Endothelial cell of umbilical vein (primary cell): ENCODE results near the gene SLC22A23.

Experiments
- EZH2 ChIP-seq: IDR thresholded peaks from 2 replicates; pipeline ENCODE4 v1.6.1; 2012; ENCODE audit warnings: borderline replicate concordance, low read depth, mild to moderate bottlenecking, moderate library complexity, low read length, inconsistent platforms; ENCODE audit not compliant: severe bottlenecking
- GATA2 ChIP-seq: IDR thresholded peaks from 2 replicates; pipeline ENCODE4 v1.7.0; 2011; ENCODE audit warnings: low read depth, mild to moderate bottlenecking, moderate library complexity, mixed read lengths, low read length; ENCODE audit not compliant: insufficient read length, insufficient read depth
- JUN ChIP-seq: IDR thresholded peaks from 2 replicates; pipeline ENCODE4 v1.6.1; 2011; ENCODE audit warnings: borderline replicate concordance, low read depth; ENCODE audit not compliant: insufficient read length, insufficient read depth
- MAX ChIP-seq: IDR thresholded peaks from 2 replicates; pipeline ENCODE4 v1.6.1; 2011; ENCODE audit not compliant: insufficient read depth, insufficient read length
- MYC ChIP-seq: IDR thresholded peaks from one replicate; pipeline ENCODE4 v1.6.1; 2011; ENCODE audit warnings: mild to moderate bottlenecking, low read depth, low read length
- POLR2A ChIP-seq: IDR thresholded peaks from 2 replicates; pipeline ENCODE4 v1.6.1; 2012; ENCODE audit warnings: low read depth, mild to moderate bottlenecking, control low read depth, low read length
- POLR2AphosphoS5 ChIP-seq: IDR thresholded peaks from 2 replicates; pipeline ENCODE4 v1.6.1; 2012; ENCODE audit warnings: low read depth, mild to moderate bottlenecking, control low read depth, low read length, moderate library complexity; ENCODE audit not compliant: insufficient read depth
- TF ChIP-seq, protein P1 (sequence below), 2 donors: IDR thresholded peaks; 1 replicate in 1 of 2; 2 replicates in 1 of 2; pipeline ENCODE4 v1.5.1; 2011; ENCODE audit warnings: low read length in 2 of 2, mild to moderate bottlenecking in 2 of 2, moderate library complexity in 2 of 2, control low read depth in 1 of 2, inconsistent platforms in 1 of 2, low read depth in 1 of 2; ENCODE audit not compliant: insufficient read depth in 1 of 2; ENCODE audit errors: extremely low read depth in 1 of 2

GRCh38 chr6:3285049-3285639, 171.7 kb downstream of the SLC22A23 start:
- TF ChIP-seq, protein P1, sequence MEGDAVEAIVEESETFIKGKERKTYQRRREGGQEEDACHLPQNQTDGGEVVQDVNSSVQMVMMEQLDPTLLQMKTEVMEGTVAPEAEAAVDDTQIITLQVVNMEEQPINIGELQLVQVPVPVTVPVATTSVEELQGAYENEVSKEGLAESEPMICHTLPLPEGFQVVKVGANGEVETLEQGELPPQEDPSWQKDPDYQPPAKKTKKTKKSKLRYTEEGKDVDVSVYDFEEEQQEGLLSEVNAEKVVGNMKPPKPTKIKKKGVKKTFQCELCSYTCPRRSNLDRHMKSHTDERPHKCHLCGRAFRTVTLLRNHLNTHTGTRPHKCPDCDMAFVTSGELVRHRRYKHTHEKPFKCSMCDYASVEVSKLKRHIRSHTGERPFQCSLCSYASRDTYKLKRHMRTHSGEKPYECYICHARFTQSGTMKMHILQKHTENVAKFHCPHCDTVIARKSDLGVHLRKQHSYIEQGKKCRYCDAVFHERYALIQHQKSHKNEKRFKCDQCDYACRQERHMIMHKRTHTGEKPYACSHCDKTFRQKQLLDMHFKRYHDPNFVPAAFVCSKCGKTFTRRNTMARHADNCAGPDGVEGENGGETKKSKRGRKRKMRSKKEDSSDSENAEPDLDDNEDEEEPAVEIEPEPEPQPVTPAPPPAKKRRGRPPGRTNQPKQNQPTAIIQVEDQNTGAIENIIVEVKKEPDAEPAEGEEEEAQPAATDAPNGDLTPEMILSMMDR (IDR thresholded peaks at IDR 0.05; ENCODE audit: extremely low read depth in 1 of 2, insufficient read depth in 1 of 2, low read depth in 1 of 2, low read length in 2 of 2), result no peak
- TF ChIP-seq EZH2, result no peak
- no peak for TF ChIP-seq POLR2AphosphoS5
- no peak for TF ChIP-seq MAX
- TF ChIP-seq POLR2A, result no peak
- TF ChIP-seq MYC, result no peak
- TF ChIP-seq GATA2, result no peak
- no peak for TF ChIP-seq JUN
